ENCODE measurements around the gene CDS1.
"Not testable (repeated sequence)": the region's sequence is repeated elsewhere in the genome, so short reads cannot be mapped to it uniquely, and the experiment has no call there.

The CDS1 gene

GRCh38 chr4:84582988-84583875 is at the start of gene CDS1:
CDS1 (plus strand) TSS chr4:84583127; CDS start chr4:84583402, 275 bp downstream.
- DNase-seq (ENCODE audit: extremely low read depth in 1 of 2, low read depth in 1 of 2), result peak in 1 of 2 donors; percentile 28

GRCh38 chr4:84535901-84536300 is 47.0 kb upstream of the CDS1 start:
- no peak for DNase-seq (ENCODE audit: extremely low read depth in 1 of 2, low read depth in 1 of 2)

GRCh38 chr4:84545093-84545492 is 37.8 kb upstream of the CDS1 start:
- no peak for DNase-seq (ENCODE audit: extremely low read depth in 1 of 2, low read depth in 1 of 2)

- no peak for DNase-seq (ENCODE audit: extremely low read depth in 1 of 2, low read depth in 1 of 2)
These were observed 35.7 kb upstream of the CDS1 start for GRCh38 chr4:84547211-84547610.

GRCh38 chr4:84549191-84549590 is 33.7 kb upstream of the CDS1 start:
- not testable (repeated sequence) for DNase-seq (ENCODE audit: extremely low read depth in 1 of 2, low read depth in 1 of 2)

GRCh38 chr4:84562156-84562555 is 20.8 kb upstream of the CDS1 start:
- no peak for DNase-seq (ENCODE audit: extremely low read depth in 1 of 2, low read depth in 1 of 2)

- no peak for DNase-seq (ENCODE audit: extremely low read depth in 1 of 2, low read depth in 1 of 2)
These were observed 19.9 kb upstream of the CDS1 start for GRCh38 chr4:84563002-84563401.

- no peak for DNase-seq (ENCODE audit: extremely low read depth in 1 of 2, low read depth in 1 of 2)
These were observed 17.0 kb upstream of the CDS1 start for GRCh38 chr4:84565951-84566350.

GRCh38 chr4:84568496-84568895 is 14.4 kb upstream of the CDS1 start:
- DNase-seq (ENCODE audit: extremely low read depth in 1 of 2, low read depth in 1 of 2), result no peak

GRCh38 chr4:84569009-84569408 is 13.9 kb upstream of the CDS1 start:
- no peak for DNase-seq (ENCODE audit: extremely low read depth in 1 of 2, low read depth in 1 of 2)

- DNase-seq (ENCODE audit: extremely low read depth in 1 of 2, low read depth in 1 of 2), result no peak
These were observed 9.4 kb upstream of the CDS1 start for GRCh38 chr4:84573385-84574068.

GRCh38 chr4:84574069-84574720 is 8.7 kb upstream of the CDS1 start:
- DNase-seq (ENCODE audit: extremely low read depth in 1 of 2, low read depth in 1 of 2), result no peak

GRCh38 chr4:84578540-84579402 is 4.2 kb upstream of the CDS1 start:
- DNase-seq (ENCODE audit: extremely low read depth in 1 of 2, low read depth in 1 of 2), result no peak

- no peak for DNase-seq (ENCODE audit: extremely low read depth in 1 of 2, low read depth in 1 of 2)
These were observed 3.5 kb upstream of the CDS1 start for GRCh38 chr4:84579403-84579776.

- peak; percentile 77 to 79 for DNase-seq (ENCODE audit: extremely low read depth in 1 of 2, low read depth in 1 of 2)
These were observed 482 bp upstream of the CDS1 start for GRCh38 chr4:84582302-84582987.

- no peak for DNase-seq (ENCODE audit: extremely low read depth in 1 of 2, low read depth in 1 of 2)
These were observed 1.0 kb downstream of the CDS1 start for GRCh38 chr4:84583876-84584380.

GRCh38 chr4:84585251-84585650 is 2.3 kb downstream of the CDS1 start:
- no peak for DNase-seq (ENCODE audit: extremely low read depth in 1 of 2, low read depth in 1 of 2)

- DNase-seq (ENCODE audit: extremely low read depth in 1 of 2, low read depth in 1 of 2), result no peak
These were observed 11.8 kb downstream of the CDS1 start for GRCh38 chr4:84594724-84595123.

- DNase-seq (ENCODE audit: extremely low read depth in 1 of 2, low read depth in 1 of 2), result no peak
These were observed 13.9 kb downstream of the CDS1 start for GRCh38 chr4:84596826-84597225.

- no peak for DNase-seq (ENCODE audit: extremely low read depth in 1 of 2, low read depth in 1 of 2)
These were observed 14.5 kb downstream of the CDS1 start for GRCh38 chr4:84597450-84597849.

All from activated CD8-positive, alpha-beta memory T cell treated with anti-CD3 and anti-CD28 coated beads for 1 hour (primary cell).